DOHH2 (cell line): ENCODE measurements around the gene MFRP.

Experiments
- H3F3A ChIP-seq: fragments of 200-600 bp; sonication (generic), shearing (Covaris generic); 2 replicates; pipeline ENCODE4 v1.6.0; 2016; ENCODE audit warnings: antibody characterized with exemption, mild to moderate bottlenecking; ENCODE audit not compliant: control insufficient read depth, insufficient read depth
- H3K27ac ChIP-seq: fragments of 200-600 bp; sonication (generic); 2 replicates; pipeline ENCODE4 v1.5.1; 2014; ENCODE audit warnings: low read depth, mild to moderate bottlenecking, low read length, moderate library complexity
- H3K27me3 ChIP-seq: fragments of 200-600 bp; sonication (generic); 2 replicates; pipeline ENCODE4 v1.6.1; 2014; ENCODE audit warnings: mild to moderate bottlenecking, low read length, mixed read lengths; ENCODE audit not compliant: control insufficient read depth
- H3K36me3 ChIP-seq: fragments of 200-600 bp; sonication (generic); 2 replicates; pipeline ENCODE4 v1.6.1; 2014; ENCODE audit warnings: mild to moderate bottlenecking, low read length, moderate library complexity, mixed read lengths; ENCODE audit not compliant: control insufficient read depth
- H3K4me1 ChIP-seq: fragments of 200-600 bp; sonication (generic); 2 replicates; pipeline ENCODE4 v1.6.1; 2014; ENCODE audit warnings: mild to moderate bottlenecking, low read length, mixed read lengths; ENCODE audit not compliant: control insufficient read depth
- H3K4me2 ChIP-seq: fragments of 200-600 bp; sonication (generic); 2 replicates; pipeline ENCODE4 v1.6.0; 2014; ENCODE audit warnings: mild to moderate bottlenecking, low read length, moderate library complexity
- H3K4me3 ChIP-seq: fragments of 200-600 bp; sonication (generic); 2 replicates; pipeline ENCODE4 v1.5.1; 2014; ENCODE audit warnings: mild to moderate bottlenecking, low read length, mixed read lengths
- H3K79me2 ChIP-seq: fragments of 200-600 bp; sonication (generic); 2 replicates; pipeline ENCODE4 v1.6.1; 2014; ENCODE audit warnings: mild to moderate bottlenecking, low read length, mixed read lengths; ENCODE audit not compliant: control insufficient read depth
- H3K9me2 ChIP-seq: fragments of 200-600 bp; sonication (generic); replicated peaks from 2 replicates; pipeline ENCODE4 v1.6.1; 2014; ENCODE audit warnings: mild to moderate bottlenecking, low read length, mixed read lengths; ENCODE audit not compliant: control insufficient read depth
- H3K9me3 ChIP-seq: fragments of 200-600 bp; sonication (generic); 2 replicates; pipeline ENCODE4 v1.6.1; 2014; ENCODE audit warnings: antibody characterized with exemption, low read length, mixed read lengths; ENCODE audit not compliant: control insufficient read depth, insufficient read depth
- H4K20me1 ChIP-seq: fragments of 200-600 bp; sonication (generic); 2 replicates; pipeline ENCODE4 v1.6.0; 2014; ENCODE audit warnings: low read depth, mild to moderate bottlenecking, antibody characterized with exemption, low read length, moderate library complexity; ENCODE audit not compliant: control insufficient read depth, insufficient read depth
- CTCF ChIP-seq: fragments of 200-600 bp; sonication (generic); IDR thresholded peaks from one replicate; pipeline ENCODE4 v1.5.1; 2014; ENCODE audit warnings: antibody characterized with exemption, mild to moderate bottlenecking, low read depth, low read length; ENCODE audit not compliant: poor library complexity, severe bottlenecking
- EZH2phosphoT487 ChIP-seq: fragments of 200-600 bp; sonication (generic); IDR thresholded peaks from 2 replicates; pipeline ENCODE4 v1.6.1; 2017; ENCODE audit warnings: borderline replicate concordance, mild to moderate bottlenecking, antibody characterized with exemption, low read length, moderate library complexity, mixed read lengths

The MFRP gene

GRCh38 chr11:119319136-119319699 is 27.3 kb downstream of the MFRP start:
- Histone ChIP-seq H3K9me2 (no peaks in the 10 kb centered on the region), H3K79me2 (no peaks in the 10 kb centered on the region), H3F3A (peaks cover 9% of the 10 kb centered on the region), H3K27me3 (peaks cover 24% of the 10 kb centered on the region), H3K27ac (peak overlapping the region; percentile 28; the same call in 1 of the 2 replicates), H3K4me2 (peak overlapping the region; percentile 58), H3K9me3 (no peaks in the 10 kb centered on the region), H3K36me3 (no peaks in the 10 kb centered on the region), H3K4me3 (peak overlapping the region; percentile 49), H3K4me1 (peaks cover 92% of the 10 kb centered on the region), H4K20me1 (no peaks in the 10 kb centered on the region)
- TF ChIP-seq CTCF (no peak), EZH2phosphoT487 (no peak)

GRCh38 chr11:119318240-119319135 is 28.0 kb downstream of the MFRP start:
- Histone ChIP-seq H3K9me3 (no peaks in the 10 kb centered on the region), H3K4me3 (peak overlapping the region; percentile 49), H3K27ac (peak overlapping the region; percentile 28), H3K27me3 (peaks cover 24% of the 10 kb centered on the region), H3K36me3 (no peaks in the 10 kb centered on the region), H3K79me2 (no peaks in the 10 kb centered on the region), H3K4me1 (peaks cover 85% of the 10 kb centered on the region), H3K4me2 (peak overlapping the region; percentile 58), H3K9me2 (no peaks in the 10 kb centered on the region), H3F3A (peaks cover 11% of the 10 kb centered on the region), H4K20me1 (no peaks in the 10 kb centered on the region)
- TF ChIP-seq EZH2phosphoT487 (no peak), CTCF (no peak)

- Histone ChIP-seq H3K27me3 (peaks cover 24% of the 10 kb centered on the region), H3F3A (peaks cover 11% of the 10 kb centered on the region), H4K20me1 (no peaks in the 10 kb centered on the region), H3K79me2 (no peaks in the 10 kb centered on the region), H3K4me1 (peaks cover 80% of the 10 kb centered on the region), H3K9me2 (no peaks in the 10 kb centered on the region), H3K4me2 (peak overlapping the region; percentile 27; the same call in 1 of the 2 replicates), H3K9me3 (no peaks in the 10 kb centered on the region), H3K27ac (no peak overlapping the region), H3K36me3 (no peaks in the 10 kb centered on the region), H3K4me3 (no peak overlapping the region)
- TF ChIP-seq CTCF, result no peak
- TF ChIP-seq EZH2phosphoT487, result no peak
Measured at GRCh38 chr11:119317592-119318239, 28.8 kb downstream of the MFRP start.
